SJCRH30 (cell line): Measurements from ENCODE around the gene LDHAL6A. TPM values are rescaled to one million over a fixed set of nuclear protein-coding genes. Genes with fewer than 3 reads are reported as not detected.
"Not testable (repeated sequence)": the region's sequence is repeated elsewhere in the genome, so short reads cannot be mapped to it uniquely, and the experiment has no call there.

Experiments
- DNase-seq, 2 experiments: peaks; one replicate each; pipeline ENCODE4 v3.0.0-alpha.2; 2015 to 2020
- H3K27ac ChIP-seq: fragments of 250-450 bp; sonication (Bioruptor Pico); 2 replicates; pipeline ENCODE4 v1.5.1; 2020; ENCODE audit warnings: mild to moderate bottlenecking, moderate library complexity
- H3K27me3 ChIP-seq: fragments of 250-450 bp; sonication (Bioruptor Pico); 2 replicates; pipeline ENCODE4 v1.5.1; 2020; ENCODE audit warnings: mild to moderate bottlenecking, moderate library complexity
- H3K36me3 ChIP-seq: fragments of 250-450 bp; sonication (Bioruptor Pico); 2 replicates; pipeline ENCODE4 v1.5.1; 2020; ENCODE audit warnings: mild to moderate bottlenecking, moderate library complexity
- H3K4me1 ChIP-seq: fragments of 250-450 bp; sonication (Bioruptor Pico); 2 replicates; pipeline ENCODE4 v1.5.1; 2020; ENCODE audit warnings: mild to moderate bottlenecking, moderate library complexity
- H3K4me3 ChIP-seq: fragments of 250-450 bp; sonication (Bioruptor Pico); 2 replicates; pipeline ENCODE4 v1.5.1; 2020; ENCODE audit warnings: mild to moderate bottlenecking, moderate library complexity
- H3K9me3 ChIP-seq: fragments of 250-450 bp; sonication (Bioruptor Pico); replicated peaks from 2 replicates; pipeline ENCODE4 v1.5.1; 2020; ENCODE audit warnings: mild to moderate bottlenecking, moderate library complexity
- total RNA-seq: library from RNA; depleted of rRNA; stranded (reverse); fragments of >200 nt; shearing (Covaris generic); gene quantifications from 2 replicates; pipeline ENCODE4 v1.2.3, GENCODE V29; 2014; rRNA removed

LDHAL6A gene
- total RNA-seq = not detected in 2 replicates

- Histone ChIP-seq H3K4me1 (peaks cover 9% of the 10 kb centered on the region), H3K27ac (no peak within 1 kb of the TSS), H3K9me3 (no peaks in the 10 kb centered on the region), H3K4me3 (no peak within 1 kb of the TSS), H3K36me3 (no peaks in the 10 kb centered on the region), H3K27me3 (peaks cover 6% of the 10 kb centered on the region; the same call in 1 of the 2 replicates)
- no peak for DNase-seq
These were observed at the start of gene LDHAL6A for GRCh38 chr11:18455686-18456372. TSS of gene LDHAL6A (plus strand) at chr11:18455856. CDS start at chr11:18456681, 825 bp downstream.

GRCh38 chr11:18407400-18407799 lies 48.3 kb upstream of the LDHAL6A start:
- H3K36me3 ChIP-seq = peaks cover 66% of the 10 kb centered on the region
- H3K9me3 ChIP-seq, H3K27ac ChIP-seq, H3K4me3 ChIP-seq, H3K4me1 ChIP-seq, H3K27me3 ChIP-seq, DNase-seq: not testable (repeated sequence)

DNA sequence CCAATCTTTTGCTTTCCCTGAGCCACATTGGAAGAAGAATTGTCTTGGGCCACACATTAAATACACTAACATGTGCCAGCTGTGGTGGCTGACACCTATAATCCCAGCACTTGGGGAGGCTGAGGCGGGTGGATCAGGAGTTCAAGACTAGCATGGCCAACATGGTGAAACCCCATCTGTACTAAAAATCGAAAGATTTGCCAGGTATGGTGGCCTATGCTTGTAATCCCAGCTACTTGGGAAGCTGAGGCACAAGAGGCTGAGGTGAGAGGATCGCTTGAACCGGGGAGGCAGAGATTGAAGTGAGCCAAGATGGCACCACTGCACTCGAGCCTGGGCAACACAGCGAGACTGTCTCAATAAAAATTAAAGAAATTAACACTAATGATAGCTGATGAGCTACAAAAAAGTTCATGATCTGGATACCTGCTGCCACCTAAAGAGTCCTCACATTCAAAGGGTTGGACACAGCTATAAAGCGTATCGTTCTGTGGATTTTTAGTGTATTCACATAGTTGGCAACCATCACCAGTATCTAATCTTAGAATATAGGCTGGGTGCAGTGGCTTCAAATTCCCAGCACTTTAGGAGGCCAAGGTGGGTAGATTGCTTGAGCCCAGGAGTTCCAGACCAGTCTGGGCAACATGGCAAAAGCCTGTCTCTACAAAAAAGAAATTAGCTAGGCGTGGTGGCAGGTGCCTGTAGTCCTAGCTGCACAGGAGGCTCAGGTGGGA lies 46.9 kb upstream of the LDHAL6A start:
- Histone ChIP-seq H3K27me3 (no peaks in the 10 kb centered on the region), H3K9me3 (no peaks in the 10 kb centered on the region), H3K4me1 (no peaks in the 10 kb centered on the region), H3K36me3 (peaks cover 53% of the 10 kb centered on the region), H3K4me3 (no peak overlapping the region), H3K27ac (no peak overlapping the region)
- no peak for DNase-seq

- no peaks in the 10 kb centered on the region for H3K4me1 ChIP-seq
- H3K36me3 ChIP-seq = no peaks in the 10 kb centered on the region
- H3K9me3 ChIP-seq = no peaks in the 10 kb centered on the region
- H3K27ac ChIP-seq = no peak overlapping the region
- no peak overlapping the region for H3K4me3 ChIP-seq
- no peak for DNase-seq
- no peaks in the 10 kb centered on the region for H3K27me3 ChIP-seq
These were observed 39.2 kb upstream of the LDHAL6A start for GRCh38 chr11:18416459-18416858.

- Histone ChIP-seq H3K9me3 (no peaks in the 10 kb centered on the region), H3K4me1 (no peaks in the 10 kb centered on the region), H3K4me3 (no peak overlapping the region), H3K27me3 (no peaks in the 10 kb centered on the region), H3K27ac (no peak overlapping the region), H3K36me3 (no peaks in the 10 kb centered on the region)
- no peak for DNase-seq
These were observed 36.6 kb upstream of the LDHAL6A start for GRCh38 chr11:18419040-18419439.

DNA sequence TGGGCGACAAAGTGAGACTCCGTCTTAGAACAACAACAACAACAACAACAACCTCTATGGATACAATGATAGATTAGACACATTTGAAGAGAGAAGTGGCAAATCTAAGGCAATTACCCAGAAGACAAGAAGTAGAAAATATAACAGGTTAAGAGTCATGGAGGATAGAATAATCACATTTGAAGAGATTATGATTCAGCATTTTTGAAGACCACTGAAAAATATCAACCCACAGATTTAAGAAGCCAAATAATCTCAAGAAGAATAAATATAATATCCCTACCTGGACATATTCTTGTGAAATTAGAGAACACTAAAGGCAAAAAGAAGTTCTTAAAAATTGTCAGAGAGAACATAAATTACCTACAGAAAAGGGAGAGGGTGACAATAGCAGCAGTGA lies 35.6 kb upstream of the LDHAL6A start:
- DNase-seq = no peak
- no peaks in the 10 kb centered on the region for H3K27me3 ChIP-seq
- H3K27ac ChIP-seq = no peak overlapping the region
- no peaks in the 10 kb centered on the region for H3K36me3 ChIP-seq
- no peaks in the 10 kb centered on the region for H3K4me1 ChIP-seq
- no peaks in the 10 kb centered on the region for H3K9me3 ChIP-seq
- no peak overlapping the region for H3K4me3 ChIP-seq

- Histone ChIP-seq H3K27me3 (0 out of 2 replicates have a peak, but pooled peaks cover 4% of the 10 kb centered on the region), H3K4me3 (no peak overlapping the region), H3K27ac (no peak overlapping the region), H3K36me3 (no peaks in the 10 kb centered on the region), H3K9me3 (no peaks in the 10 kb centered on the region), H3K4me1 (no peaks in the 10 kb centered on the region)
- no peak for DNase-seq
These were observed 28.4 kb upstream of the LDHAL6A start for GRCh38 chr11:18427240-18427639.

GRCh38 chr11:18429332-18429731 lies 26.3 kb upstream of the LDHAL6A start:
- no peaks in the 10 kb centered on the region for H3K9me3 ChIP-seq
- no peaks in the 10 kb centered on the region for H3K36me3 ChIP-seq
- DNase-seq = no peak
- no peak overlapping the region for H3K27ac ChIP-seq
- H3K4me1 ChIP-seq = no peaks in the 10 kb centered on the region
- H3K4me3 ChIP-seq = no peak overlapping the region
- H3K27me3 ChIP-seq = 0 out of 2 replicates have a peak, but pooled peaks cover 7% of the 10 kb centered on the region

GRCh38 chr11:18438691-18439090 lies 17.0 kb upstream of the LDHAL6A start:
- no peak for DNase-seq

DNA sequence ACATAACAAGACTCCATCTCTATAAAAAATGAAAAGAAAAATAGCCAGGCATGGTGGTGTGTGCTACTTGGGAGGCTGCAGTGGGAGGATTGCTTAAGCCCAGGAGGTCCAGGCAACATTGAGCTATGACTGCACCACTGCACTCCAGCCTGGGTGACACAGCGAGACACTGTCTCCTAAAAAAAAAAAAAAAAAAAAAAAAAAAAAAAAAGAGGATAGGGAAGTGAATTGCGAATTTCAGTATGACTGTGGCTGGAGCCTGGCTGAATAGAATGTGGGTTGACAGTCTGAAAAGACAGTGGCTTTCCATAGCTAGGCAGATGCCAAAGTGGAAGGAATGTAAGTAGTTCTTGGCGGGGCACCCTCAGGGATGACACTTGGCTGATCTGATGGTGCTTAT lies 6.4 kb upstream of the LDHAL6A start:
- Histone ChIP-seq H3K4me1 (no peaks in the 10 kb centered on the region), H3K4me3 (no peak overlapping the region), H3K27me3 (peaks cover 7% of the 10 kb centered on the region; the same call in 1 of the 2 replicates), H3K27ac (no peak overlapping the region), H3K9me3 (no peaks in the 10 kb centered on the region), H3K36me3 (no peaks in the 10 kb centered on the region)
- no peak for DNase-seq

More at GRCh38 chr11:18438691-18439090, 17.0 kb upstream of the LDHAL6A start:
- H3K4me1 ChIP-seq = no peaks in the 10 kb centered on the region
- no peak overlapping the region for H3K4me3 ChIP-seq
- no peak overlapping the region for H3K27ac ChIP-seq
- H3K9me3 ChIP-seq = no peaks in the 10 kb centered on the region
- peaks cover 3% of the 10 kb centered on the region; the same call in 1 of the 2 replicates for H3K27me3 ChIP-seq
- no peaks in the 10 kb centered on the region for H3K36me3 ChIP-seq

DNA sequence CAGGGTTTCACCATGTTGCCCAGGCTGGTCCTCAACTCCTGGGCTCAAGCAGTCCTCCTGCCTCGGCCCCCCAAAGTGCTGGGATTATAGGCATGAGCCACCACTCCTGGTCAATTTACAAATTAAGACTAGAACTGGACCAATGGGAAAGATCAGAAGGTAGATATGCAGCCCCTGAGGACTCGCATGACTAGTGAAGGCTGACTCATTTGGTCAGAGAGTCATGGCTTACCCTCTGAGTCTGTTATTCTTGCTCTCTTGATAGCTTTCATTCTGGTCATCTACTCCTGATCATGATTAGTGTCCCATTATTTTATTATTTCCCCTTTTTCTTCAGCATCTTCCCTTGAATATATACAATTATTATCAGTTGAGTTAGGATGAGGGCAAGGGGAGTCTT lies 2.7 kb upstream of the LDHAL6A start:
- no peak for DNase-seq
- no peak overlapping the region for H3K27ac ChIP-seq
- no peak overlapping the region for H3K4me3 ChIP-seq
- peaks cover 9% of the 10 kb centered on the region for H3K4me1 ChIP-seq
- H3K27me3 ChIP-seq = peaks cover 7% of the 10 kb centered on the region; the same call in 1 of the 2 replicates
- H3K9me3 ChIP-seq = no peaks in the 10 kb centered on the region
- H3K36me3 ChIP-seq = no peaks in the 10 kb centered on the region

GRCh38 chr11:18457450-18457849 lies 1.8 kb downstream of the LDHAL6A start:
- H3K4me1 ChIP-seq = peaks cover 9% of the 10 kb centered on the region
- H3K9me3 ChIP-seq = no peaks in the 10 kb centered on the region
- DNase-seq = peak in 1 of 2 experiments; percentile 24
- no peak overlapping the region for H3K4me3 ChIP-seq
- H3K36me3 ChIP-seq = no peaks in the 10 kb centered on the region
- H3K27ac ChIP-seq = no peak overlapping the region
- H3K27me3 ChIP-seq = no peaks in the 10 kb centered on the region

- DNase-seq = no peak
- H3K4me3 ChIP-seq = no peak overlapping the region
- H3K27me3 ChIP-seq = no peaks in the 10 kb centered on the region
- no peak overlapping the region for H3K27ac ChIP-seq
- peaks cover 9% of the 10 kb centered on the region for H3K4me1 ChIP-seq
- H3K9me3 ChIP-seq = no peaks in the 10 kb centered on the region
- H3K36me3 ChIP-seq = no peaks in the 10 kb centered on the region
These were observed 4.0 kb downstream of the LDHAL6A start for GRCh38 chr11:18459634-18460033.

DNA sequence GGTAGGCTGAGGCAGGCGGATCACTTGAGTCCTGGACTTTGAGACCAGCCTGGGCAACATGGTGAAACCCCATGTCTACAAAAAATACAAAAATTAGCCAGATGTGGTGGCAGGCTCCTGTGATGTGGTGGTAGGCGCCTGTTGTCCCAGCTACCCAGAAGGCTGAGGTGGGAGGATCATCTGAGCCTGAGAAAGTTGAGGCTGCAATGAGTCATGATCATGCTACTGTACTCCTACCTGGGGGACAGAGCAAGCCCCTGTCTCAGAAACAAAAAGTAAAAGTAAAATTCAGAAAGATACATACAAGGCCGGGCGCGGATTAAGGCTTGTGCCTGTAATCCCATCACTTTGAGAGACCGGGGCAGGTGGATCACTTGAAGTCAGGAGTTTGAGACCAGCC lies 6.3 kb downstream of the LDHAL6A start:
- DNase-seq = no peak
- Histone ChIP-seq H3K27ac (no peak overlapping the region), H3K4me1 (peaks cover 8% of the 10 kb centered on the region), H3K4me3 (no peak overlapping the region), H3K36me3 (no peaks in the 10 kb centered on the region), H3K27me3 (no peaks in the 10 kb centered on the region), H3K9me3 (no peaks in the 10 kb centered on the region)

DNA sequence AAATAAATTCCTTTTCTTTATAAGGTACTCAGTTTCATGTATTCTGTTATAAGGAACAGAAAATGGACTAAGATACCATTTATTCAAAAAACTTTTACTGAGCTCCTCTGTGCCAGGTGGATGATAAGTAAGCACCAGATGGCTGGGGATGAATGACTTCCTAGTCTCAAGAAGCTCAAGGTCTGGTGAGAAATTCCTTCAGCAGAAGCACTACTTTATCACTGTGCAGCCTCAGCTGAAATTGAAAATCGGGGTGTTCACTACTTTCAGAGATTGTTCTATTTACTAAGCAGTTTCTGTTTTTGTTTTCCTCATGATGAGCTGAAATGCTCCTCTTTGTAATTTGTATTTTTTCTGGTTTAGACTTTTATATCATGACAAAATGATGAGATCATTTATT lies 7.8 kb downstream of the LDHAL6A start:
- Histone ChIP-seq H3K4me3 (no peak overlapping the region), H3K36me3 (no peaks in the 10 kb centered on the region), H3K4me1 (no peaks in the 10 kb centered on the region), H3K27ac (no peak overlapping the region), H3K9me3 (no peaks in the 10 kb centered on the region), H3K27me3 (no peaks in the 10 kb centered on the region)
- no peak for DNase-seq
